Breast epithelium (tissue), 3 donors: ENCODE results near the gene NCKAP5.

Experiments
- CTCF ChIP-seq, 3 donors: fragments of 450-650 bp; IDR thresholded peaks; one replicate each; pipeline ENCODE4 v1.5.1; 2016 to 2017; ENCODE audit warnings: antibody characterized with exemption in 3 of 3, mild to moderate bottlenecking in 3 of 3, moderate library complexity in 3 of 3
- POLR2A ChIP-seq: fragments of 450-650 bp; IDR thresholded peaks from one replicate; pipeline ENCODE4 v1.6.1; 2016; ENCODE audit warnings: antibody characterized with exemption, mild to moderate bottlenecking, moderate library complexity

- no peak for TF ChIP-seq CTCF (IDR thresholded peaks at IDR 0.05)
- TF ChIP-seq POLR2A = no peak
These were observed 770.7 kb downstream of the NCKAP5 start for GRCh38 chr2:132797556-132797955.
